A673 (cell line): ENCODE data around the gene HEBP1. TPM values are rescaled to one million over a fixed set of nuclear protein-coding genes. Genes with fewer than 3 reads are reported as not detected.

ENCODE experiments used
- BruUV-seq: library from RNA; stranded (reverse); fragments of 400-500 nt; replicated peaks from 2 replicates; lab custom pipeline; 2021; lab: Mats Ljungman, UMichigan
- CTCF ChIA-PET: fragments of 300-600 bp; sonication (Branson Sonifier 250); formaldehyde crosslinking; loops from one replicate; lab custom pipeline; 2022; ENCODE audit warnings: antibody characterized with exemption; lab: Charles Lee
- POLR2A ChIA-PET: fragments of 300-600 bp; sonication (Branson Sonifier 250); formaldehyde crosslinking; loops from one replicate; lab custom pipeline; 2022; ENCODE audit warnings: antibody characterized with exemption; ENCODE audit not compliant: low non-redundant PET; lab: Charles Lee
- DNase-seq: peaks from one replicate; pipeline ENCODE4 v3.0.0-alpha.2; 2015; ENCODE audit warnings: low spot score
- H3K27ac ChIP-seq: fragments of 200-600 bp; sonication (generic); 2 replicates; pipeline ENCODE4 v1.5.1; 2016; ENCODE audit warnings: mixed run types, low read depth, mild to moderate bottlenecking, mixed read lengths, antibody characterized with exemption, low read length; ENCODE audit not compliant: poor library complexity, severe bottlenecking
- H3K27me3 ChIP-seq: fragments of 200-600 bp; sonication (generic); replicated peaks from 2 replicates; pipeline ENCODE4 v1.6.1; 2017; ENCODE audit warnings: mixed run types, low read depth, mild to moderate bottlenecking, mixed read lengths, antibody characterized with exemption, low read length; ENCODE audit not compliant: insufficient read depth, poor library complexity
- H3K36me3 ChIP-seq: fragments of 200-600 bp; sonication (generic); 2 replicates; pipeline ENCODE4 v1.6.1; 2016; ENCODE audit warnings: mixed run types, mild to moderate bottlenecking, mixed read lengths, antibody characterized with exemption, low read length; ENCODE audit not compliant: insufficient read depth, poor library complexity, severe bottlenecking
- H3K4me1 ChIP-seq: fragments of 200-600 bp; sonication (generic); 2 replicates; pipeline ENCODE4 v1.6.1; 2017; ENCODE audit warnings: mixed run types, mild to moderate bottlenecking, mixed read lengths, antibody characterized with exemption, low read length; ENCODE audit not compliant: insufficient read depth, poor library complexity, severe bottlenecking
- H3K4me3 ChIP-seq: fragments of 200-600 bp; sonication (generic); 2 replicates; pipeline ENCODE4 v1.5.1; 2016; ENCODE audit warnings: low read depth, mixed run types, mild to moderate bottlenecking, mixed read lengths, low read length; ENCODE audit not compliant: poor library complexity, severe bottlenecking
- H3K9me3 ChIP-seq: fragments of 200-600 bp; sonication (generic); 2 replicates; pipeline ENCODE4 v1.6.1; 2016; ENCODE audit warnings: mixed run types, low read depth, mild to moderate bottlenecking, mixed read lengths, antibody characterized with exemption, low read length; ENCODE audit not compliant: poor library complexity, severe bottlenecking
- EZH2 ChIP-seq: fragments of 200-600 bp; sonication (generic); IDR thresholded peaks from 2 replicates; pipeline ENCODE4 v1.6.1; 2017; ENCODE audit warnings: borderline replicate concordance, low read depth, mild to moderate bottlenecking, mixed read lengths, antibody characterized with exemption, low read length; ENCODE audit not compliant: poor library complexity, severe bottlenecking
- intact Hi-C: fragments of 100-400 bp; cut with micrococcal nuclease; formaldehyde crosslinking; loops from one replicate; pipeline ENCODE4 v1.10.0; 2022; ENCODE audit not compliant: unreplicated experiment
- total RNA-seq: library from RNA; stranded (reverse); gene quantifications from 2 replicates; pipeline ENCODE4 v1.2.3, GENCODE V29; 2021
- TF ChIP-seq, protein P1 (sequence below): fragments of 300-800, 200-600 bp; sonication (generic); conservative IDR thresholded peaks from 2 replicates; pipeline ENCODE4 v1.5.1; 2017; ENCODE audit warnings: low read depth, mild to moderate bottlenecking, antibody characterized with exemption, low read length, moderate library complexity, mixed read lengths

The HEBP1 gene
- total RNA-seq, 1 experiment from 2014 or later: 28.1 TPM

- H3K9me3 ChIP-seq: no peaks in the 10 kb centered on the region
- TSS peak; percentile 18 for BruUV-seq
- TF ChIP-seq, protein P1, sequence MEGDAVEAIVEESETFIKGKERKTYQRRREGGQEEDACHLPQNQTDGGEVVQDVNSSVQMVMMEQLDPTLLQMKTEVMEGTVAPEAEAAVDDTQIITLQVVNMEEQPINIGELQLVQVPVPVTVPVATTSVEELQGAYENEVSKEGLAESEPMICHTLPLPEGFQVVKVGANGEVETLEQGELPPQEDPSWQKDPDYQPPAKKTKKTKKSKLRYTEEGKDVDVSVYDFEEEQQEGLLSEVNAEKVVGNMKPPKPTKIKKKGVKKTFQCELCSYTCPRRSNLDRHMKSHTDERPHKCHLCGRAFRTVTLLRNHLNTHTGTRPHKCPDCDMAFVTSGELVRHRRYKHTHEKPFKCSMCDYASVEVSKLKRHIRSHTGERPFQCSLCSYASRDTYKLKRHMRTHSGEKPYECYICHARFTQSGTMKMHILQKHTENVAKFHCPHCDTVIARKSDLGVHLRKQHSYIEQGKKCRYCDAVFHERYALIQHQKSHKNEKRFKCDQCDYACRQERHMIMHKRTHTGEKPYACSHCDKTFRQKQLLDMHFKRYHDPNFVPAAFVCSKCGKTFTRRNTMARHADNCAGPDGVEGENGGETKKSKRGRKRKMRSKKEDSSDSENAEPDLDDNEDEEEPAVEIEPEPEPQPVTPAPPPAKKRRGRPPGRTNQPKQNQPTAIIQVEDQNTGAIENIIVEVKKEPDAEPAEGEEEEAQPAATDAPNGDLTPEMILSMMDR: no peak
- TF ChIP-seq EZH2: no peak
- no peaks in the 10 kb centered on the region for H3K36me3 ChIP-seq
- ChIA-PET CTCF (no interaction called here), POLR2A (no interaction called here)
- intact Hi-C loops: no loop called here
- no peaks in the 10 kb centered on the region for H3K27me3 ChIP-seq
- no peaks in the 10 kb centered on the region for H3K4me1 ChIP-seq
- no peak overlapping the region for H3K27ac ChIP-seq
- no peak overlapping the region for H3K4me3 ChIP-seq
- DNase-seq: no peak
Observed at GRCh38 chr12:13002301-13003097, 2.4 kb upstream of the HEBP1 start.

- peak overlapping the region; percentile 84 for H3K4me3 ChIP-seq
- no peaks in the 10 kb centered on the region for H3K36me3 ChIP-seq
- POLR2A ChIA-PET: no interaction called here
- CTCF ChIA-PET: no interaction called here
- H3K27me3 ChIP-seq: no peaks in the 10 kb centered on the region
- intact Hi-C loops: loop anchor here (2.0 kb wide), 1 partner anchor 97 kb away; no protein-coding TSS in a partner anchor
- no peak for DNase-seq
- no peak overlapping the region for H3K27ac ChIP-seq
- TF ChIP-seq EZH2: no peak
- TF ChIP-seq, protein P1: no peak
- no TSS peak for BruUV-seq
- no peaks in the 10 kb centered on the region for H3K9me3 ChIP-seq
- no peaks in the 10 kb centered on the region for H3K4me1 ChIP-seq
Observed at GRCh38 chr12:13001775-13002040, 1.6 kb upstream of the HEBP1 start.

GRCh38 chr12:13000925-13001774 lies 1.1 kb upstream of the HEBP1 start:
- Histone ChIP-seq H3K27me3 (no peaks in the 10 kb centered on the region), H3K4me1 (no peaks in the 10 kb centered on the region), H3K27ac (peak overlapping the region; percentile 78), H3K4me3 (peak overlapping the region; percentile 84), H3K9me3 (no peaks in the 10 kb centered on the region), H3K36me3 (no peaks in the 10 kb centered on the region)
- ChIA-PET CTCF (interaction anchor here (0.8 kb wide), 1 partner anchor 211 kb away, joined by 4 read pairs; no protein-coding TSS in a partner anchor), POLR2A (no interaction called here)
- DNase-seq: peak; percentile 52
- intact Hi-C loops: loop anchor here (2.0 kb wide), 1 partner anchor 98 kb away; no protein-coding TSS in a partner anchor
- BruUV-seq: no TSS peak
- TF ChIP-seq, protein P1: peak; percentile 36
- TF ChIP-seq EZH2: no peak
